HepG2 (cell line): ENCODE results near the gene ATP6V1G2.

Experiments
- CBX2 ChIP-seq, 2 experiments: fragments of 200-600 bp in 1 of 2; sonication (generic); formaldehyde crosslinking in 1 of 2; IDR thresholded peaks; 2 replicates each; pipeline versions ENCODE4 v1.7.0 to v1.8.1; 2018 to 2022; ENCODE audit warnings: low read depth in 2 of 2, low read length in 1 of 2, mild to moderate bottlenecking in 1 of 2, missing genetic modification reagents in 1 of 2
- CSRNP2 ChIP-seq: sonication (generic); formaldehyde crosslinking; conservative IDR thresholded peaks from 2 replicates; pipeline ENCODE4 v1.8.0; 2022; ENCODE audit warnings: low read depth, missing genetic modification reagents
- KDM2A ChIP-seq: sonication (generic); formaldehyde crosslinking; IDR thresholded peaks from 2 replicates; pipeline ENCODE4 v1.4.0; 2020; ENCODE audit warnings: low read depth, missing genetic modification reagents, borderline replicate concordance
- NFE2L2 ChIP-seq: fragments of 150-350 bp; IDR thresholded peaks from 2 replicates; pipeline ENCODE4 v1.6.1; 2014; ENCODE audit warnings: low read length
- POLR2G ChIP-seq: fragments of 200-400 bp; formaldehyde crosslinking; IDR thresholded peaks from 2 replicates; pipeline ENCODE4 v1.6.1; 2018; ENCODE audit warnings: mild to moderate bottlenecking, low read depth, low read length, moderate library complexity
- RBFOX2 ChIP-seq: fragments of 200-400 bp; formaldehyde crosslinking; IDR thresholded peaks from 2 replicates; pipeline ENCODE4 v1.6.1; 2017; ENCODE audit warnings: low read depth, mild to moderate bottlenecking, low read length
- SP1 ChIP-seq, 2 experiments: fragments of 450-650 bp in 1 of 2; sonication (generic) in 1 of 2; formaldehyde crosslinking in 1 of 2; IDR thresholded peaks; 2 replicates each; pipeline versions ENCODE4 v1.4.0 to v1.6.1; 2016 to 2020; ENCODE audit warnings: missing genetic modification reagents in 1 of 2
- SP140L ChIP-seq: sonication (generic); formaldehyde crosslinking; IDR thresholded peaks from 2 replicates; pipeline ENCODE4 v1.4.0; 2020; ENCODE audit warnings: missing genetic modification reagents, borderline replicate concordance
- TF ChIP-seq, protein P1 (sequence below): sonication (generic); formaldehyde crosslinking; IDR thresholded peaks from 2 replicates; pipeline ENCODE4 v1.4.0; 2020; ENCODE audit warnings: missing genetic modification reagents, borderline replicate concordance

DNA sequence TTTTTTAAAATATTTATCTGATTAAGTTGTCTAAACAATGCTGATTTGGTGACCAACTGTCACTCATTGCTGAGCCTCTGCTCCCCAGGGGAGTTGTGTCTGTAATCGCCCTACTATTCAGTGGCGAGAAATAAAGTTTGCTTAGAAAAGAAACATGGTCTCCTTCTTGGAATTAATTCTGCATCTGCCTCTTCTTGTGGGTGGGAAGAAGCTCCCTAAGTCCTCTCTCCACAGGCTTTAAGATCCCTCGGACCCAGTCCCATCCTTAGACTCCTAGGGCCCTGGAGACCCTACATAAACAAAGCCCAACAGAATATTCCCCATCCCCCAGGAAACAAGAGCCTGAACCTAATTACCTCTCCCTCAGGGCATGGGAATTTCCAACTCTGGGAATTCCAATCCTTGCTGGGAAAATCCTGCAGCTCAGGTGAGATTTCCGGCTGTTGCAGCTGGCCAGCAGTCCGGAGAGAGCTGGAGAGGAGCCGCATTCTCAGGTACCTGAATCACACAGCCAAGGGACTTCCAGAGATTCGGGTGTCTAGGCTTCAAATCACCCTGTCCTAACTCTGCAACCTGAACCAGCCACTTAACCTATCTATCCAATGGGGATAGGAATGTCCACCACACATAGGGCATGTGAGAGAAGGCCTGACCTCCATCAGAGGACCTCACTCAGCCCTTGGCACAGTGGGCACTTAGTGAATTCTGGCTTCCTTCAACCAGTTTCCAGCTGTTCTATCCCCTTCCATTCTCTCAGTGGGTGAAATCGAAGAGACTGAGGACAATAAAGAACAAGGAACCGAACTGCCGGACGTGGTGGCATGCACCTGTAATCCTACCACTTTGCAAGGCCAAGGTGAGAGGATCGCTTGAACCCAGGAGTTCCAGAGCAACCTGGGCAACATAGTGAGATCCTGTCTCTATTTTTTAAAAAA lies 32.0 kb upstream of the ATP6V1G2 start:
- TF ChIP-seq RBFOX2 (no peak), NFE2L2 (no peak), POLR2G (no peak), CBX2 (IDR thresholded peaks at IDR 0.05; ENCODE audit: low read depth, low read length) (no peak), CBX2 (CRISPR knock-in tag; IDR thresholded peaks at IDR 0.05; ENCODE audit: low read depth) (no peak), SP140L (CRISPR knock-in tag) (no peak), SP1 (IDR thresholded peaks at IDR 0.05) (no peak), SP1 (CRISPR knock-in tag; IDR thresholded peaks at IDR 0.05) (no peak), KDM2A (CRISPR knock-in tag) (no peak), CSRNP2 (no peak)
- TF ChIP-seq, protein P1, sequence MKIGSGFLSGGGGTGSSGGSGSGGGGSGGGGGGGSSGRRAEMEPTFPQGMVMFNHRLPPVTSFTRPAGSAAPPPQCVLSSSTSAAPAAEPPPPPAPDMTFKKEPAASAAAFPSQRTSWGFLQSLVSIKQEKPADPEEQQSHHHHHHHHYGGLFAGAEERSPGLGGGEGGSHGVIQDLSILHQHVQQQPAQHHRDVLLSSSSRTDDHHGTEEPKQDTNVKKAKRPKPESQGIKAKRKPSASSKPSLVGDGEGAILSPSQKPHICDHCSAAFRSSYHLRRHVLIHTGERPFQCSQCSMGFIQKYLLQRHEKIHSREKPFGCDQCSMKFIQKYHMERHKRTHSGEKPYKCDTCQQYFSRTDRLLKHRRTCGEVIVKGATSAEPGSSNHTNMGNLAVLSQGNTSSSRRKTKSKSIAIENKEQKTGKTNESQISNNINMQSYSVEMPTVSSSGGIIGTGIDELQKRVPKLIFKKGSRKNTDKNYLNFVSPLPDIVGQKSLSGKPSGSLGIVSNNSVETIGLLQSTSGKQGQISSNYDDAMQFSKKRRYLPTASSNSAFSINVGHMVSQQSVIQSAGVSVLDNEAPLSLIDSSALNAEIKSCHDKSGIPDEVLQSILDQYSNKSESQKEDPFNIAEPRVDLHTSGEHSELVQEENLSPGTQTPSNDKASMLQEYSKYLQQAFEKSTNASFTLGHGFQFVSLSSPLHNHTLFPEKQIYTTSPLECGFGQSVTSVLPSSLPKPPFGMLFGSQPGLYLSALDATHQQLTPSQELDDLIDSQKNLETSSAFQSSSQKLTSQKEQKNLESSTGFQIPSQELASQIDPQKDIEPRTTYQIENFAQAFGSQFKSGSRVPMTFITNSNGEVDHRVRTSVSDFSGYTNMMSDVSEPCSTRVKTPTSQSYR (CRISPR knock-in tag) = no peak
